Measurements from ENCODE around the gene OPHN1. TPM values are rescaled to one million over a fixed set of nuclear protein-coding genes. Genes with fewer than 3 reads are reported as not detected.

Gene OPHN1
- total and polyA plus RNA-seq, 12 donors: 1.2 to 9.1 (median 5.2) TPM

DNA sequence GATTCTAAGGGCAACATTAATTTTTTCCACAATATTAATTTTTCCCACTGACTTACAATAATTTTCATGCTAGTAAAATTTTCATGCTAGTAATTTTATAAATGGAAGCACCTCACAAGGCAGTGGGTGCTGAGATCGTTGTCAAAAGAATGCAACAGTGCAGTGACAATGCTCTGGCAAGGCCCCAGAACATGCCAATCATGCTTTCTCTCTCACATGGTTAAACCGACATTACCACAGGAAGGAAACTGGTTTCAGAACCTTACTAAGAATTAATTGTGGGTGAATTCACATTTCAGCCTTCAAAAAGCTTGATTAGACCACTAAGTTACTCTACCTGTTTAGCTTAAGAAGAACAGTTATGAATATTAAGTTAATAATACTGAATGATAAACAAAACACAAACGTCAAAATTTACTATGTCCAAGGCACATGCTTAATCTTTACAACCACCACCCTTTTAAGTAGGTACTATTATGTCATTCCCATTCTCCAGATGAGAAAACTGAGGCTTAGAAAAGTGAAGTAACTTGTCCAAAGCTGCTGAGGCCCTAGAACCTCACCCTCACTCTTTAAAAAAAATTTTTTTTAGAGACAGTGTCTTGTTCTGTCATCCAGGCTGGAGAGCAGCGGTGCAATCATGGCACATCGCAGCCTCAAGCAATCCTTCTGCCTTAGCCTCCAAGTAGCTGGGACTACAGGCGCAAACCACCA, 10.0 kb upstream of the OPHN1 start:
- no peak for TF ChIP-seq POLR2A (IDR thresholded peaks at IDR 0.05)
- TF ChIP-seq, protein P1, sequence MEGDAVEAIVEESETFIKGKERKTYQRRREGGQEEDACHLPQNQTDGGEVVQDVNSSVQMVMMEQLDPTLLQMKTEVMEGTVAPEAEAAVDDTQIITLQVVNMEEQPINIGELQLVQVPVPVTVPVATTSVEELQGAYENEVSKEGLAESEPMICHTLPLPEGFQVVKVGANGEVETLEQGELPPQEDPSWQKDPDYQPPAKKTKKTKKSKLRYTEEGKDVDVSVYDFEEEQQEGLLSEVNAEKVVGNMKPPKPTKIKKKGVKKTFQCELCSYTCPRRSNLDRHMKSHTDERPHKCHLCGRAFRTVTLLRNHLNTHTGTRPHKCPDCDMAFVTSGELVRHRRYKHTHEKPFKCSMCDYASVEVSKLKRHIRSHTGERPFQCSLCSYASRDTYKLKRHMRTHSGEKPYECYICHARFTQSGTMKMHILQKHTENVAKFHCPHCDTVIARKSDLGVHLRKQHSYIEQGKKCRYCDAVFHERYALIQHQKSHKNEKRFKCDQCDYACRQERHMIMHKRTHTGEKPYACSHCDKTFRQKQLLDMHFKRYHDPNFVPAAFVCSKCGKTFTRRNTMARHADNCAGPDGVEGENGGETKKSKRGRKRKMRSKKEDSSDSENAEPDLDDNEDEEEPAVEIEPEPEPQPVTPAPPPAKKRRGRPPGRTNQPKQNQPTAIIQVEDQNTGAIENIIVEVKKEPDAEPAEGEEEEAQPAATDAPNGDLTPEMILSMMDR (IDR thresholded peaks at IDR 0.05): no peak
- intact Hi-C loops (cut with DNase I): no loop called here
- Histone ChIP-seq H3K4me1 (replicated peaks in 1 of 2) (peaks cover 0 to 4% of the 10 kb centered on the region in 2 donors), H3K36me3 (replicated peaks in 1 of 2) (no peaks in the 10 kb centered on the region), H3K9me3 (replicated peaks in 1 of 3) (no peaks in the 10 kb centered on the region), H3K27me3 (peaks cover 20% of the 10 kb centered on the region), H3K4me3 (no peak overlapping the region), H3K27ac (no peak overlapping the region)
- no peak for DNase-seq
- 65 to 70% (median 68%) methylated on average over 6 of the region's 6 CpGs for WGBS, 4 donors

DNA sequence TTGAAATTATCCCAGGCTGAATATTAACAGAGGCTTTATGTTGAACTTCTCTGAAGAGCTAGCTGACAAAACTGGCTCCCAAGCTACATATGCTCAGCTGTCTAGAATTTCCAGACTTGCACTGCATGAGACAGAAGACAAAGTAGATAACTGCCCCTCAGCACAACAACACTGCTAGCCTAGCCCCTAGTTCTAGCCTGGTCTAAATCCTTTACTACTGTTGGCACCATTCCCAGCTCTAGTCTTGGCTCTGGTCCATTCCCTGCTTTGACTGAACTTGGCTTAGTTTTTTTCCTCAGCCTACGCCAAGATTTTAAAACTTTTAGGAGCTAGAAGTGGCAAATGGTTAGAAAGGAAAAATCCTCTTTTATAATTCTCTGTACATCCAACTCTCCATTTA, 7.6 kb upstream of the OPHN1 start:
- no peaks in the 10 kb centered on the region for H3K9me3 ChIP-seq (replicated peaks in 1 of 3)
- WGBS, 4 donors: 14 to 26% (median 17%) methylated on average over 1 of the region's 1 CpG
- TF ChIP-seq, protein P1 (IDR thresholded peaks at IDR 0.05): no peak
- no peak for TF ChIP-seq POLR2A (IDR thresholded peaks at IDR 0.05)
- H3K4me1 ChIP-seq (replicated peaks in 1 of 2): peaks cover 0 to 4% of the 10 kb centered on the region in 2 donors
- H3K27ac ChIP-seq: no peak overlapping the region
- H3K36me3 ChIP-seq (replicated peaks in 1 of 2): no peaks in the 10 kb centered on the region
- H3K27me3 ChIP-seq: peaks cover 4% of the 10 kb centered on the region
- peak; percentile 52 to 85 (median 69) for DNase-seq
- intact Hi-C loops (cut with DNase I): no loop called here
- H3K4me3 ChIP-seq: no peak overlapping the region

DNA sequence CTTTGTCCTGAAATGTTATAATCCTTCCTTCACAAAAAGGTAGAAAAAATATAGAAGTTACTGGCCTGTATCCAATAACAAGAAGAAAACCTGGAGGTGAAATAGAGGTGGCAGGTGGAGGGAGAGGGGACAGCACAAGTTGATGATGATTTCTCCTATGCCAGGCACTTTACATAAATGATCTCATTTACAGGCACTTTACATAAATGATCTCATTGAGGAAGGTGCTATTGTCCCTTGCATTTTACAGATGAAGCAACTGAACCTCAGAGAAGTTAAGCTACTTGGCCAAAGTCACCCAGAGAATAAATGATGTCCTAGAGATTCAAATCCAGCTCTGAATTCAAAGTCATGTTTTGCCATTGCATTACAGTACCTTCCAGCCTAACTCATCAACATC, 7.1 kb upstream of the OPHN1 start:
- DNase-seq: no peak
- Histone ChIP-seq H3K27ac (no peak overlapping the region), H3K4me1 (replicated peaks in 1 of 2) (peaks cover 0 to 4% of the 10 kb centered on the region in 2 donors), H3K4me3 (no peak overlapping the region), H3K36me3 (replicated peaks in 1 of 2) (no peaks in the 10 kb centered on the region), H3K9me3 (replicated peaks in 1 of 3) (no peaks in the 10 kb centered on the region), H3K27me3 (peaks cover 4% of the 10 kb centered on the region)
- TF ChIP-seq POLR2A (IDR thresholded peaks at IDR 0.05): no peak
- TF ChIP-seq, protein P1 (IDR thresholded peaks at IDR 0.05): no peak
- intact Hi-C loops (cut with DNase I): no loop called here

DNA sequence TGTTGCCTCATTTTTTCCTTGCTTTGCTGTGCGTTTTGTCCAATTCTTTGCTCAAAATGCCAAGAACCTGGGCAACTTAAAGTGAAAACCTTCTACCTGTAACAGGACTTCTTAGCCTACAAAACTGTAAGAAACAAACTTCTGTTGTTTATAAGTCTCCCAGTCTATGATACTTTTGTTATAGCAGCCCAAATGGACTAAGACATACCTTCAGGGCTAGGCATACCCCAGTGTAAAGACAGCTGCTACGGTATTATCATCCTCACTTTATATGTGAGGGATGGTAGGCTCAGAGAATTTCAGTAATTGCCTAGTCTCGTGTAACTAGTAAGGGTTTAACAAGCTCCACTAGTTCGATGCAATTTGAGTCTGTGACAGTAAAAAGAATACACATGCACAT, 6.0 kb upstream of the OPHN1 start:
- Histone ChIP-seq H3K4me3 (no peak overlapping the region), H3K27me3 (peaks cover 4% of the 10 kb centered on the region), H3K27ac (no peak overlapping the region), H3K36me3 (replicated peaks in 1 of 2) (no peaks in the 10 kb centered on the region), H3K4me1 (replicated peaks in 1 of 2) (peaks cover 0 to 4% of the 10 kb centered on the region in 2 donors), H3K9me3 (replicated peaks in 1 of 3) (no peaks in the 10 kb centered on the region)
- no peak for DNase-seq
- no peak for TF ChIP-seq POLR2A (IDR thresholded peaks at IDR 0.05)
- TF ChIP-seq, protein P1 (IDR thresholded peaks at IDR 0.05): no peak
- WGBS, 4 donors: 63 to 91% (median 71%) methylated on average over 4 of the region's 4 CpGs
- intact Hi-C loops (cut with DNase I): no loop called here

Measured in adrenal gland (tissue), 12 donors.